GM18858 (cell line): Measurements from ENCODE around the gene APLNR.
A peak's percentile ranks its signal among the peaks of the same experiment; 100 is the strongest.

Experiments used
- ATAC-seq: cut with Tn5 transposase; IDR thresholded peaks from one replicate; pipeline ENCODE4 v1.9.1; 2021; ENCODE audit not compliant: unreplicated experiment

Gene APLNR

DNA sequence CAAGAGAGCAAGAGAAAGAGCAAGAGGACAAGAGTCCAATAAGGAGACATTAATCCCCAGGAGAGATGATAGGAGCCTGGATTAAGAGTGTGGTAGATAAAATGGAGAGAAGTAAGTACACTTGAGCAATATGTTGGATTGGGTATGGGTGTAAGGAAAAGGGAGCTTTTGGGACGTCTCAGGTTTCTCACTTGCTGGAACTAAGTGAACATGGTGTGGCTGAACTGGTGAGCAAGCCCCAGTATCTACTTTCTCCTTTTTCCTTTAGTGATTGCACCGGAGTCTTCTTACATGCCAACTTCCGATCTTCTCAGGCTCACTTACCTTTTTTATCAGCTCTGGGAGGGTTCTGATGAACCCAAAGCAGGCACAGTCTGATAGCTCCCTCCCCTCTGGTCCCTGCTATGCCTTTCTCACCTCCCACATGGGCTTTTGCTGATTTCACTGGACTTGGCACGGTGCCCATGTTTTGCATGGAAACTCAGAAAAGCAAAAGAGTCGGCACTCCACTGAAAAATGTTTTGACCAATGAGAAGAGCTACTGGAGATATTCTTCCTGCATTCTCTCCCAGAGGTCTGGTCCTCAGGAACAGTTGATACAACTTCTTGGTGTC is 14.5 kb upstream of the APLNR start:
- ATAC-seq: no peak

GRCh38 chr11:57251037-57251436 is 14.0 kb upstream of the APLNR start:
- ATAC-seq: no peak

- peak; percentile 62 for ATAC-seq
Observed at GRCh38 chr11:57249384-57250319, 12.6 kb upstream of the APLNR start.

DNA sequence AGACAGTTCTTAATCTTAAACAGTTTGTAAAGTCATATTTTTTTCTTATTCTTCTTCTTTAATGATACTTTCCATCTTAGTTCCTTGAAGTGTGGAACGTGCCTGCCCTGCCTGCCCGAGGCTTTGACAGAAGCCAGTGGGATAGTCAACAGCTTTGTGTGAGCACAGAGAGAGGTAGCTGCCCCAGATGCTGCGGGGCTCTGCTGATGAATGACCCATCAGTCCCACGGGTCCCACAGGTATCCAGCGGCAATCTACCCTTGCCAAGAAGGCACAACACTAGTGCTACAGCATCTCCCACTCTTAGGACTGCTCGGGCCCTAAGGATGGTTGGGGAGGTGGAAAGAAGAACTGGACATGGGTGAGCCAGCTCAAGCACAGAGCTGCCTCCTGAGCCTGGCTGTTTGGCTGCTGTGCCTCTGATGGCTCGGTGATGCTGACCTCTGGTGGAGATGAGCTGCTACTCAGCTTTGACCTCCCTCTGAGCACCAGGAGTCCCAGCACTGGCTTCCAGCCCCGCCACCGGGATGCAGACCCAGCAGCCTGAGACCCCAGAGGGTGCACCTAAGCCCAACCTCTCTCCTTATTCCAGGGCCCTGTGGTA is 11.8 kb upstream of the APLNR start:
- peak; percentile 57 for ATAC-seq

- no peak for ATAC-seq
Observed at GRCh38 chr11:57244911-57245310, 7.9 kb upstream of the APLNR start.

GRCh38 chr11:57241353-57241972 is 4.4 kb upstream of the APLNR start:
- ATAC-seq: no peak

- no peak for ATAC-seq
Observed at GRCh38 chr11:57240757-57241156, 3.7 kb upstream of the APLNR start.

DNA sequence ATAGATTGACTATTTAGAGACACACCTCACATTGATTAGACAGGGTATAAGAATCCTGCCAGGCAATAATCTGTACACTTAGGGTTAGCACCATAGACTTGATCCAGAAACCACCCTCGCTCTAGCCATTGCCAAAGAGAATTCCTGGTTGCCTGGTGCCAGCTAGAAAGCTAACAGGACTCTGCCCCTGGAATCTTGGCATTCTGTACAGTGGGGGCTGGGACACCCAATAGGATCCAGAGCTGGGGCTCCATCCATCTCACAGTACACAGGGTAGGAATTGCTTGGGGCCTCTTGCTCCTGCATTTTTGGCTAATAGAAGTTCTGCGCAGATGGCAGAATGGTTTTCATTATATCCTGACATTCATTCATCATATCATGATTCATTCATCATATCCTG is 3.0 kb upstream of the APLNR start:
- no peak for ATAC-seq

DNA sequence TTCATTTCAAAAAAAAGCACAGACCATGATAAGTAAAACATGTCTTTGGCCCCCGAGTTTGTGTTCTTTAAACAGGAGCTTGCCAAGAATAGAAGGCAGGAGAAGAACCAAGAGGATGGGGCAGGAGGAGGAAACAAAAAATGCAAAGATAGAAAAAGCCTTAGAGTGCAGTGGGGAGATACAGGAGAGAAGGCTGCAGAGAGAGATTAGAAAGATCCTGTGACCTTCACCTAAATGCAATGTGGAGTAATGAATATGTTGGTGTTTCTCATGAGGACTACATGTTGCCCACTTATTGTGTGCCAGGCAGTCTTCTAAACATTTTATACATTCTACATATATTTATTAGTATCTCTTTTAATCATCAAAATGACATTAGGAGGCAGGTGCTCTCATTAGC is 2.3 kb upstream of the APLNR start:
- no peak for ATAC-seq

- no peak for ATAC-seq
Observed at GRCh38 chr11:57235761-57236703, 1.0 kb downstream of the APLNR start.

- ATAC-seq: no peak
Observed at GRCh38 chr11:57233702-57234101, 3.3 kb downstream of the APLNR start.

DNA sequence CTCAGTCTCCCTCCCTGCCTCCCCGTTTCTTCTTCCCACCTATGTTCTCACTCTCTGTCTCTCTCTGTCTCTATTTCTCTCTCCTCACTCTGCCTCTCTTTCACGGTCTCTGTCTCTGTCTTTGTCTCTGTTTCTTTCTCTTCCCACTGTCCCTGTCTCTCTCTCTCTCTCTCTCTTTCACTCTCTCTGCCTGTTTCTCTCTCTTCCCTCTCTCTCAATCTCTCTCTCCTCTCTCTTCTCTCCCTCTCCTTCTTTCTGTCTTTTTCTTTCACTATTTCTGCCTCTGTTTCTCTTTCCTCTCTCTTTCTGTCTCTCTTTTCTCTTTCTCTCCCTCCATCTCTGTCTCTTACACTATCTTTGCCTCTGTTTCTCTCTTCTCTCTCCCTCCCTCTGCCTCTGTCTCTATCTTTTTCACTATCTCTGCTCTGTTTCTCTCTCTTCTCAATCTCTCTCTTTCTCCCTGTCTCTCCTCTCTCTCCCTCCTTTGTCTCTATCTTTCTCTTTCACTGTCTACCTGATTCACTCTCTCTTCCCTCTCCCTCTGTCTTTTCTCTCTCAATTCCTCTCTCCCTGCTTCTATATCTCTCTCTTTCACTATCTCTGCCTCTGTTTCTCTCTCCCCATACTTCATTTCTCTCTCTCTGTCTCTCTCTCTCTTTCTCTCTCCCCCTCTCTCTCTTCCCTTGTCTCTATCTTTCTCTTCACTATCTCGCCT is 5.4 kb downstream of the APLNR start:
- no peak for ATAC-seq

DNA sequence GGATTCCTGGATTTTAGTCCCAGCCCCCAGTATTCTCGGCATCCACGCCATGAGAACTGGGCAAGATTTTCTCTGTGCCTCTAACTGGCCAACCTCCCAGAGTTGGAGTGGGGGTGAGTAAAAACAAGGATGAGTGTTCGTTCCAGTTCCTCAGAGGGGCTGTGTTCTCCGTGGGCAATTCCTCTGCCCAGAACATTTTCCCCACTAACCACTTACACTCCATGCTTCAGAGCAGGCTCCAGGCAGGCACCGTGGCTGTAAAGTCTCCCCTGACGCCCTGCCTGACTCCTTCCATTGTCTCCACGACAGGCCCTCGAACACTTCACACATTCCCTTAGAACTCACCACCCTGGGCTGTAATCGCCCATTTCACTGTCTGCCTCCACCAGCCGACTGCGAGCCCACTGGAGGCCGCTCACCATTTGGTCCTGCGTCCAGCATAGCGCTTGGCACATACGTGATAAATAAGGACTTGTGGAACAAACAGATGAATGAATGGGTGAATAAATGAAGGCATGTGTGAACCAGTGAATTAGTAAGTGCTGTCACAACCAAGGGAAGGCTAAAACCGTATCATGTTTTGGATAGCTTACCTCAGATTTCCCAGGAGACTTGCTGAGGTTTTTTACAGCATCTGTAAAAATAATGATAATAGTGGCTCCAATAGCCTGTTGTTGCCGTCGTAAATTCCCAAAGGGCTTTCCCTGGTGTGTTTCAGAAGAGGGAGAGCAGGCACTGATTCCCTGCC is 6.1 kb downstream of the APLNR start:
- no peak for ATAC-seq

- no peak for ATAC-seq
Observed at GRCh38 chr11:57230316-57230715, 6.7 kb downstream of the APLNR start.

DNA sequence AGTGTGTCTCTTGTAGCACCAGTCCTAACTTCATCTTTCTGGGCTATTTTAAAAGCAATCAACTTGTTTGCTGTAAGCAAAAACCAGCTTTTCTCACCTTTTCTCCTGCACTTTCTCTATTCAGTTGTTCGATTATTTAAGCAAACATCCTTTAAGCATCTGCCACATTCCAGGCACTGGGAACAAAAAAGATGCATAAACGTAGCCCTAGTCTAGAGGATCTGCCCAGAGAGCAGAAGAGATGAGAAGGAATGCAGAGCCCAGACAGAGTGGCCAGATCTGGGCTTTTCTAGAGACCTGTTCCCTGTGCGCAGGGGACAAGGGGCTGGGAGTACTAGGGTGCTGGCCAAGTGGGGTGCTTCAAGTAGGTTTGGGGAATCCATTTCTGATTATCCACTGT is 8.4 kb downstream of the APLNR start:
- no peak for ATAC-seq

- no peak for ATAC-seq
Observed at GRCh38 chr11:57224537-57224936, 12.5 kb downstream of the APLNR start.

GRCh38 chr11:57224128-57224527 is 12.9 kb downstream of the APLNR start:
- no peak for ATAC-seq

GRCh38 chr11:57223601-57224000 is 13.4 kb downstream of the APLNR start:
- no peak for ATAC-seq

- ATAC-seq: no peak
Observed at GRCh38 chr11:57222239-57222638, 14.8 kb downstream of the APLNR start.
